HepG2 (cell line): Measurements from ENCODE around the gene MARF1. TPM values are rescaled to one million over a fixed set of nuclear protein-coding genes. Genes with fewer than 3 reads are reported as not detected.

ENCODE experiments used
- AGO1 ChIP-seq: fragments of 200-400 bp; formaldehyde crosslinking; IDR thresholded peaks from 2 replicates; pipeline ENCODE4 v1.6.1; 2017; ENCODE audit warnings: mild to moderate bottlenecking, low read depth, low read length, moderate library complexity; ENCODE audit not compliant: poor library complexity, severe bottlenecking
- ELK4 ChIP-seq: sonication (generic); formaldehyde crosslinking; IDR thresholded peaks from 2 replicates; pipeline ENCODE4 v1.9.0; 2021; ENCODE audit warnings: missing genetic modification reagents, borderline replicate concordance
- HHEX ChIP-seq: IDR thresholded peaks from 2 replicates; pipeline ENCODE4 v1.6.1; 2016; ENCODE audit warnings: control low read depth
- SRSF4 ChIP-seq: fragments of 200-400 bp; formaldehyde crosslinking; IDR thresholded peaks from one replicate; pipeline ENCODE4 v1.6.1; 2018; ENCODE audit warnings: mild to moderate bottlenecking, low read depth, low read length, moderate library complexity; ENCODE audit not compliant: poor library complexity, severe bottlenecking
- TFDP1 ChIP-seq: IDR thresholded peaks from 2 replicates; pipeline ENCODE4 v1.6.1; 2016; ENCODE audit warnings: missing compliant biosample characterization, missing genetic modification reagents, borderline replicate concordance
- ZNF318 ChIP-seq: sonication (generic); formaldehyde crosslinking; IDR thresholded peaks from 2 replicates; pipeline ENCODE4 v1.4.0; 2020; ENCODE audit warnings: mild to moderate bottlenecking, missing genetic modification reagents
- ZNF407 ChIP-seq: sonication (generic); formaldehyde crosslinking; IDR thresholded peaks from one replicate; pipeline ENCODE4 v1.5.1; 2020; ENCODE audit warnings: mild to moderate bottlenecking, missing genetic modification reagents; ENCODE audit errors: not compliant biosample characterization
- polyA plus RNA-seq, 8 experiments: library from polyadenylated mRNA; depleted of rRNA in 3 of 8; stranded (reverse) in 7 of 8; unstranded in 1 of 8; fragments of >200 nt; fragmentation: Illumina TruSeq in 4 of 8; extraction: Trizol in 4 of 8; gene quantifications; 2 replicates each; pipeline versions ENCODE4 v1.2.1 to v1.2.3, GENCODE V29; 2011 to 2016; ENCODE audit warnings: low read depth in 4 of 8, missing spikeins in 1 of 8, mixed read lengths in 1 of 8; ENCODE audit not compliant: insufficient read depth in 1 of 8
- total RNA-seq, 5 experiments: library from RNA; depleted of rRNA; stranded (reverse); fragments of >200 nt; fragmentation: Illumina TruSeq; extraction: Trizol; gene quantifications; 2 replicates each; pipeline ENCODE4 v1.2.3, GENCODE V29; 2016; ENCODE audit warnings: low read depth in 1 of 5

MARF1 gene
- total and polyA plus RNA-seq, 2 of the 13 experiments (the other 11 are each of a cell fraction or from before 2014, with no cell fraction given), result 8.7 to 20.7 TPM

GRCh38 chr16:15607700-15608396, 35.1 kb downstream of the MARF1 start (continued):
- TF ChIP-seq ZNF407 (no peak), AGO1 (no peak), HHEX (CRISPR knock-in tag) (0 out of 2 replicates have a peak, but pooled peaks have one; percentile 29), TFDP1 (CRISPR knock-in tag) (no peak), ZNF318 (CRISPR knock-in tag) (peak; percentile 72), ELK4 (CRISPR knock-in tag) (no peak), SRSF4 (no peak)
